Fibroblast of lung (primary cell): ENCODE data around the gene LAGE3. TPM values are rescaled to one million over a fixed set of nuclear protein-coding genes. Genes with fewer than 3 reads are reported as not detected.

Source experiments
- DNase-seq, 2 donors: peaks; one replicate each; pipeline versions ENCODE4 v3.0.0 to v3.0.0-alpha.2; 2010; ENCODE audit warnings: low read depth in 2 of 2
- H2AFZ ChIP-seq: 2 replicates; pipeline ENCODE4 v1.5.1; 2012; ENCODE audit warnings: low read length, control low read depth, inconsistent platforms
- H3K27ac ChIP-seq: 2 replicates; pipeline ENCODE4 v1.5.1; 2011; ENCODE audit warnings: low read length, control low read depth; ENCODE audit not compliant: insufficient read depth
- H3K27me3 ChIP-seq: 2 replicates; pipeline ENCODE4 v1.5.1; 2011; ENCODE audit warnings: mild to moderate bottlenecking, low read length; ENCODE audit not compliant: control insufficient read depth, insufficient read depth
- H3K36me3 ChIP-seq: 2 replicates; pipeline ENCODE4 v1.5.1; 2011; ENCODE audit warnings: low read length; ENCODE audit not compliant: control insufficient read depth, insufficient read depth
- H3K4me1 ChIP-seq: 2 replicates; pipeline ENCODE4 v1.5.1; 2011; ENCODE audit warnings: low read length; ENCODE audit not compliant: control insufficient read depth, insufficient read depth; ENCODE audit errors: extremely low read depth
- H3K4me2 ChIP-seq: 2 replicates; pipeline ENCODE4 v1.5.1; 2011; ENCODE audit warnings: low read length, control low read depth; ENCODE audit not compliant: insufficient read depth; ENCODE audit errors: extremely low read depth
- H3K4me3 ChIP-seq, 4 experiments: fragments of 200-600 bp in 1 of 4; sonication (generic) in 1 of 4; replicated peaks in 1 of 4; 2 replicates each; pipeline ENCODE4 v1.5.1; 2011 to 2016; ENCODE audit warnings: low read length in 4 of 4, low read depth in 3 of 4, mild to moderate bottlenecking in 3 of 4, control low read depth in 2 of 4, inconsistent platforms in 1 of 4, mixed read lengths in 1 of 4; ENCODE audit not compliant: insufficient read depth in 1 of 4; ENCODE audit errors: control extremely low read depth in 1 of 4
- H3K79me2 ChIP-seq: 2 replicates; pipeline ENCODE4 v1.5.1; 2012; ENCODE audit warnings: mild to moderate bottlenecking, low read length, inconsistent platforms; ENCODE audit not compliant: control insufficient read depth, insufficient read depth
- H3K9ac ChIP-seq: 2 replicates; pipeline ENCODE4 v1.5.1; 2011; ENCODE audit warnings: mild to moderate bottlenecking, low read length, control low read depth; ENCODE audit not compliant: insufficient read depth
- H3K9me3 ChIP-seq: 2 replicates; pipeline ENCODE4 v1.5.1; 2012; ENCODE audit warnings: low read depth, low read length; ENCODE audit not compliant: control insufficient read depth, insufficient read depth
- H4K20me1 ChIP-seq: 2 replicates; pipeline ENCODE4 v1.5.1; 2011; ENCODE audit warnings: low read length; ENCODE audit not compliant: control insufficient read depth, insufficient read depth; ENCODE audit errors: extremely low read depth
- EZH2 ChIP-seq: IDR thresholded peaks from 2 replicates; pipeline ENCODE4 v1.5.1; 2012; ENCODE audit warnings: low read length, control low read depth, mild to moderate bottlenecking; ENCODE audit errors: missing control alignments
- polyA plus RNA-seq, 2 donors: library from polyadenylated mRNA; depleted of rRNA in 1 of 2; stranded (reverse) in 1 of 2; unstranded in 1 of 2; fragments of >200 nt; gene quantifications; 2 replicates each; pipeline ENCODE4 v1.2.1, GENCODE V29; 2011 to 2012; ENCODE audit warnings: missing spikeins in 1 of 2
- total RNA-seq: library from RNA; depleted of rRNA; stranded (reverse); fragments of >200 nt; gene quantifications from 2 replicates; pipeline ENCODE4 v1.2.1, GENCODE V29; 2014
- TF ChIP-seq, protein P1 (sequence below), 2 donors: IDR thresholded peaks in 1 of 2; conservative IDR thresholded peaks in 1 of 2; 1 replicate in 1 of 2; 2 replicates in 1 of 2; pipeline ENCODE4 v1.5.1; 2011 to 2012; ENCODE audit warnings: low read length in 2 of 2, control low read depth in 1 of 2, inconsistent platforms in 1 of 2, low read depth in 1 of 2, mild to moderate bottlenecking in 1 of 2

The LAGE3 gene
- total and polyA plus RNA-seq, 2 donors (not counting 1 experiment from before 2014, with no cell fraction given) = 6.4 to 13.4 TPM

DNA sequence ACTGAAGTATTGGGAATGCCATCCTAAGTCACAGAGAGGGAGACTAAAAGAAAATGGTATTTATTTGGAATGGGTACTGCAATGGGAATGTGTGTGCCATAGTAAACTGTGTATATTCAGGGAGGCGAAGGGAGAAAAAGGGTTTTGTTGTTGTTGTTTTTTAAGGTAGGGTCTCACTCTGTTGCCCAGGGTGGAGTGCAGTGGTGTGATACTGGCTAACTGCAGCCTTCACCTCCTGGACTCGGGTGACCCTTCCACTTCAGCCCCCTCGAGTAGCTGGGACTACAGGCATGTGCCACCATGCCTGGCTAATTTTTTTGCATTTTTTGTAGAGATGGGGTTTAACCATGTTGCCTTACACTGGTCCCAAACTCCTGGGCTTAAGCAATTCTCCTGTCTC, 15.6 kb upstream of the LAGE3 start:
- Histone ChIP-seq H4K20me1 (no peaks in the 10 kb centered on the region), H3K79me2 (no peaks in the 10 kb centered on the region), H3K4me1 (no peaks in the 10 kb centered on the region), H3K36me3 (no peaks in the 10 kb centered on the region), H3K9me3 (no peaks in the 10 kb centered on the region), H3K27me3 (no peaks in the 10 kb centered on the region), H3K27ac (no peak overlapping the region), H3K4me3 (no peak overlapping the region), H3K4me2 (no peak overlapping the region), H2AFZ (no peak overlapping the region), H3K9ac (no peak overlapping the region)
- DNase-seq = no peak
- TF ChIP-seq, protein P1, sequence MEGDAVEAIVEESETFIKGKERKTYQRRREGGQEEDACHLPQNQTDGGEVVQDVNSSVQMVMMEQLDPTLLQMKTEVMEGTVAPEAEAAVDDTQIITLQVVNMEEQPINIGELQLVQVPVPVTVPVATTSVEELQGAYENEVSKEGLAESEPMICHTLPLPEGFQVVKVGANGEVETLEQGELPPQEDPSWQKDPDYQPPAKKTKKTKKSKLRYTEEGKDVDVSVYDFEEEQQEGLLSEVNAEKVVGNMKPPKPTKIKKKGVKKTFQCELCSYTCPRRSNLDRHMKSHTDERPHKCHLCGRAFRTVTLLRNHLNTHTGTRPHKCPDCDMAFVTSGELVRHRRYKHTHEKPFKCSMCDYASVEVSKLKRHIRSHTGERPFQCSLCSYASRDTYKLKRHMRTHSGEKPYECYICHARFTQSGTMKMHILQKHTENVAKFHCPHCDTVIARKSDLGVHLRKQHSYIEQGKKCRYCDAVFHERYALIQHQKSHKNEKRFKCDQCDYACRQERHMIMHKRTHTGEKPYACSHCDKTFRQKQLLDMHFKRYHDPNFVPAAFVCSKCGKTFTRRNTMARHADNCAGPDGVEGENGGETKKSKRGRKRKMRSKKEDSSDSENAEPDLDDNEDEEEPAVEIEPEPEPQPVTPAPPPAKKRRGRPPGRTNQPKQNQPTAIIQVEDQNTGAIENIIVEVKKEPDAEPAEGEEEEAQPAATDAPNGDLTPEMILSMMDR (conservative IDR thresholded peaks at IDR 0.05 in 1 of 2, IDR thresholded peaks at IDR 0.05 in 1 of 2; ENCODE audit: low read depth in 1 of 2, low read length in 2 of 2) = no peak
- TF ChIP-seq EZH2 = no peak

GRCh38 chrX:154490414-154491083, 11.5 kb upstream of the LAGE3 start, which contains the start of gene SLC10A3:
Gene SLC10A3, minus strand, starts transcription at chrX:154490629. Its CDS starts 1,689 bp downstream, at chrX:154488940.
- Histone ChIP-seq H3K9ac (peak within 1 kb of the TSS; percentile 66), H2AFZ (no peak within 1 kb of the TSS), H3K4me3 (peak within 1 kb of the TSS; percentile 33 to 67 (median 51)), H4K20me1 (no peaks in the 10 kb centered on the region), H3K27ac (peak within 1 kb of the TSS; percentile 86), H3K4me1 (peaks cover 2% of the 10 kb centered on the region), H3K36me3 (peaks cover 5% of the 10 kb centered on the region), H3K4me2 (peak within 1 kb of the TSS; percentile 85), H3K79me2 (peaks cover 4% of the 10 kb centered on the region), H3K9me3 (no peaks in the 10 kb centered on the region), H3K27me3 (no peaks in the 10 kb centered on the region)
- TF ChIP-seq EZH2 = no peak
- TF ChIP-seq, protein P1 (conservative IDR thresholded peaks at IDR 0.05 in 1 of 2, IDR thresholded peaks at IDR 0.05 in 1 of 2; ENCODE audit: low read depth in 1 of 2, low read length in 2 of 2) = peak in 1 of 2 donors; percentile 2
- peak; percentile 91 to 92 for DNase-seq

DNA sequence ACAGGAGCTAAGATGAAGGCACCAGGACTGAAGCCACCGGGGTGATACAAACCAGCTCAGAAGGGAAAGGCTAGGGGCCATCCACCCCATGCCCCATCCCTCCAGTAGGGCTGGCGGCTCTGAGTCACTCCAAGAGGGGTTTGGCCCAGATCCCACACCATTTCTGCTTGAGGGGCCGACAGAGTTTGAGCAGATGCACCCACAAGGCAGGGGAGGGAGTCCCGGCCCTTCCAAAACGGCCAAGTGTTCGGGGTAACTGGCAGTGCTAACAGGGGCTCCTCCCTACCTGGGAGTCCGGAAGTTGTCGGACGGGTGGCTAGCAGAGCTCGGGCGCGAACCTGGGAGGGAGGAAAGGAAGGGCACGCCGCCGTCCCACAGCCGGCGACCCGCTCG, 10.9 kb upstream of the LAGE3 start:
- H3K9ac ChIP-seq = peak overlapping the region; percentile 66
- H2AFZ ChIP-seq = no peak overlapping the region
- TF ChIP-seq, protein P1 (conservative IDR thresholded peaks at IDR 0.05 in 1 of 2, IDR thresholded peaks at IDR 0.05 in 1 of 2; ENCODE audit: low read depth in 1 of 2, low read length in 2 of 2) = no peak
- H3K4me3 ChIP-seq = peak overlapping the region; percentile 33 to 62 (median 48)
- peaks cover 2% of the 10 kb centered on the region for H3K4me1 ChIP-seq
- H3K4me2 ChIP-seq = peak overlapping the region; percentile 85
- peak overlapping the region; percentile 61 for H3K27ac ChIP-seq
- no peaks in the 10 kb centered on the region for H4K20me1 ChIP-seq
- DNase-seq = peak; percentile 49 to 60
- peaks cover 4% of the 10 kb centered on the region for H3K79me2 ChIP-seq
- H3K27me3 ChIP-seq = no peaks in the 10 kb centered on the region
- H3K9me3 ChIP-seq = no peaks in the 10 kb centered on the region
- peaks cover 5% of the 10 kb centered on the region for H3K36me3 ChIP-seq
